Measurements from ENCODE around the gene MBD2. TPM values are rescaled to one million over a fixed set of nuclear protein-coding genes. Genes with fewer than 3 reads are reported as not detected.

The MBD2 gene
- total RNA-seq, 2 experiments from 2014 or later = 39.2 to 176 TPM

DNA sequence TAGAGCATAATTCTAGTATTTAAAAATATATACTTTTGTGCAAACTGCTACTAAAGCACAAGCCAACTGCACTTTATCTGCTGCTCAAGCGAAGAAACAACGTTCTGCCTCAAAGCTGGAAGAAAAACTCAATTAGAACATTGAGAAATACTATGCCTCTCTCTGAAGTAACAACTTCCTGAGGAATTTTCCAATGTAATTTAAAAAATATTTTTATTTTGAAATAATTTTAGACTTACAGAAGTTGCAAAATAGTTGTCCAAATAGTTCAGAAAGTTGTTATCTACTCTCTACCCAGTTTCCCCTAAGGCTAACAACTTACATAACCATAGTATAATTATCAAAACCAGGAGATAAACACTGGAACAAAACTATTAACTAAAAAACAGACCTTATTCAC lies 32.5 kb upstream of the MBD2 start:
- BruUV-seq (replicated peaks) = no TSS peak
- DNase-seq (ENCODE audit: low spot score) = no peak

GRCh38 chr18:54255141-54255540 lies 30.7 kb upstream of the MBD2 start:
- Histone ChIP-seq H3K9me3 (ENCODE audit: low read length) (no peaks in the 10 kb centered on the region), H3K4me1 (ENCODE audit: insufficient read depth, low read length, poor library complexity, severe bottlenecking) (peaks cover 30% of the 10 kb centered on the region), H3K36me3 (ENCODE audit: insufficient read depth, low read length) (no peaks in the 10 kb centered on the region), H4K20me1 (ENCODE audit: insufficient read depth, low read length) (no peaks in the 10 kb centered on the region), H3K9me2 (ENCODE audit: insufficient read depth, low read length) (no peaks in the 10 kb centered on the region), H2AFZ (ENCODE audit: low read length) (no peak overlapping the region), H3K79me2 (ENCODE audit: insufficient read depth, low read depth, low read length) (no peaks in the 10 kb centered on the region), H3K27ac (ENCODE audit: low read depth, low read length, poor library complexity, severe bottlenecking) (no peak overlapping the region), H3K4me3 (ENCODE audit: low read depth, low read length, poor library complexity, severe bottlenecking) (no peak overlapping the region), H3K4me2 (ENCODE audit: low read length) (no peak overlapping the region)
- TF ChIP-seq EZH2phosphoT487 (IDR thresholded peaks at IDR 0.05; ENCODE audit: borderline replicate concordance, low read depth, low read length) (no peak), CTCF (conservative IDR thresholded peaks at IDR 0.05; ENCODE audit: low read length) (no peak)
- DNase-seq (ENCODE audit: low spot score) = no peak
- POLR2A ChIA-PET = no interaction called here
- CTCF ChIA-PET (ENCODE audit: unreplicated experiment) = no interaction called here
- intact Hi-C loops (cut with micrococcal nuclease; ENCODE audit: unreplicated experiment) = no loop called here
- BruUV-seq (replicated peaks) = no TSS peak

More for the DNA sequence above, 32.5 kb upstream of the MBD2 start:
- Histone ChIP-seq H4K20me1 (ENCODE audit: insufficient read depth, low read length) (no peaks in the 10 kb centered on the region), H3K79me2 (ENCODE audit: insufficient read depth, low read depth, low read length) (no peaks in the 10 kb centered on the region), H3K27ac (ENCODE audit: low read depth, low read length, poor library complexity, severe bottlenecking) (no peak overlapping the region), H3K9me3 (ENCODE audit: low read length) (no peaks in the 10 kb centered on the region), H3K9me2 (ENCODE audit: insufficient read depth, low read length) (no peaks in the 10 kb centered on the region), H3K4me2 (ENCODE audit: low read length) (no peak overlapping the region), H3K4me3 (ENCODE audit: low read depth, low read length, poor library complexity, severe bottlenecking) (no peak overlapping the region), H3K36me3 (ENCODE audit: insufficient read depth, low read length) (no peaks in the 10 kb centered on the region), H3K4me1 (ENCODE audit: insufficient read depth, low read length, poor library complexity, severe bottlenecking) (peaks cover 19% of the 10 kb centered on the region), H2AFZ (ENCODE audit: low read length) (no peak overlapping the region)
- TF ChIP-seq EZH2phosphoT487 (IDR thresholded peaks at IDR 0.05; ENCODE audit: borderline replicate concordance, low read depth, low read length) (no peak), CTCF (conservative IDR thresholded peaks at IDR 0.05; ENCODE audit: low read length) (no peak)
- POLR2A ChIA-PET = interaction anchor here (1.2 kb wide), 1 partner anchor 10 kb away, joined by 6 read pairs; no protein-coding TSS in a partner anchor
- CTCF ChIA-PET (ENCODE audit: unreplicated experiment) = no interaction called here
- intact Hi-C loops (cut with micrococcal nuclease; ENCODE audit: unreplicated experiment) = no loop called here

DNA sequence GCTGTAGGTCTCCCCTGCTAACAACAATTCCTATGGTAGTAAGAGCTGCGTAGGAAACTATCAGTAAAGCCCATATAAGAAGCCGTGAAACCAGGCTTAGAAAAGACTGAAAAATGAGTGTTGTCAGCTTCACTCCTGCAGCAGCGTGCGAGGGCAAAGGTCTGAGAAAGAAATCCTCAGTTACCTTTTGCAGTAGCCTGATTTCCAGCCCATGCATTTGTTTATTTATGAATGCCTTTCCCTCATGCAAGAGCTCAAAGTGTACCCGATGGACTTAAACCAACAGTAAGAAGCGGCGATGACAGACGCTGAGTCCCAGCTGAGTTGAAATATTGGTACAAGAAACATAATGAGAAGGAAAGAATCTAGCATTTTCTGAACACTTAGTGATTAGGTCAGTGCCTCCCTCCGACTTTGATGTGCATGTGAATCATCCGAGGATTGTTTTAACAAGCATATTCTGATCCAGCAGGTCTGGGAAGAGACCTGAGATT lies 29.8 kb upstream of the MBD2 start:
- Histone ChIP-seq H3K4me2 (ENCODE audit: low read length) (no peak overlapping the region), H3K79me2 (ENCODE audit: insufficient read depth, low read depth, low read length) (no peaks in the 10 kb centered on the region), H3K36me3 (ENCODE audit: insufficient read depth, low read length) (no peaks in the 10 kb centered on the region; the same call in 1 of the 2 replicates), H3K4me3 (ENCODE audit: low read depth, low read length, poor library complexity, severe bottlenecking) (no peak overlapping the region), H3K4me1 (ENCODE audit: insufficient read depth, low read length, poor library complexity, severe bottlenecking) (peaks cover 31% of the 10 kb centered on the region), H3K27ac (ENCODE audit: low read depth, low read length, poor library complexity, severe bottlenecking) (no peak overlapping the region), H3K9me3 (ENCODE audit: low read length) (no peaks in the 10 kb centered on the region), H4K20me1 (ENCODE audit: insufficient read depth, low read length) (no peaks in the 10 kb centered on the region), H3K9me2 (ENCODE audit: insufficient read depth, low read length) (no peaks in the 10 kb centered on the region), H2AFZ (ENCODE audit: low read length) (no peak overlapping the region)
- BruUV-seq (replicated peaks) = no TSS peak
- no peak for DNase-seq (ENCODE audit: low spot score)
- intact Hi-C loops (cut with micrococcal nuclease; ENCODE audit: unreplicated experiment) = no loop called here
- ChIA-PET POLR2A (interaction anchor here (0.6 to 1.0 kb wide), 2 partner anchors 36 to 71 kb away, joined by 3 read pairs; no protein-coding TSS in a partner anchor), CTCF (ENCODE audit: unreplicated experiment) (no interaction called here)
- no peak for TF ChIP-seq CTCF (conservative IDR thresholded peaks at IDR 0.05; ENCODE audit: low read length)
- TF ChIP-seq EZH2phosphoT487 (IDR thresholded peaks at IDR 0.05; ENCODE audit: borderline replicate concordance, low read depth, low read length) = no peak
